Neural cell (in vitro differentiated cells): ENCODE measurements around the gene NASP. TPM values are rescaled to one million over a fixed set of nuclear protein-coding genes. Genes with fewer than 3 reads are reported as not detected.
A peak's percentile ranks its signal among the peaks of the same experiment; 100 is the strongest.

ENCODE experiments used
- H2AFZ ChIP-seq: fragments of 200-600, 300-800 bp; sonication (generic), shearing (Covaris generic); 2 replicates; pipeline ENCODE4 v1.6.0; 2014; ENCODE audit warnings: low read depth, mild to moderate bottlenecking, antibody characterized with exemption, low read length, moderate library complexity
- H3F3A ChIP-seq: fragments of 200-600 bp; shearing (Covaris generic); 2 replicates; pipeline ENCODE4 v1.6.1; 2016; ENCODE audit warnings: mild to moderate bottlenecking, moderate library complexity, mixed read lengths, antibody characterized with exemption, low read length; ENCODE audit not compliant: insufficient read depth, poor library complexity, severe bottlenecking
- H3K27ac ChIP-seq: fragments of 200-600, 300-800 bp; sonication (generic), shearing (Covaris generic); 2 replicates; pipeline ENCODE4 v1.5.1; 2014; ENCODE audit warnings: mild to moderate bottlenecking, low read length, moderate library complexity
- H3K27me3 ChIP-seq: fragments of 300-800, 200-600 bp; sonication (generic), shearing (Covaris generic); 2 replicates; pipeline ENCODE4 v1.6.0; 2014; ENCODE audit warnings: mild to moderate bottlenecking, low read depth, low read length, moderate library complexity; ENCODE audit not compliant: insufficient read depth
- H3K36me3 ChIP-seq: fragments of 300-800, 200-600 bp; sonication (generic), shearing (Covaris generic); 2 replicates; pipeline ENCODE4 v1.5.1; 2014; ENCODE audit warnings: mild to moderate bottlenecking, antibody characterized with exemption, low read length, moderate library complexity; ENCODE audit not compliant: insufficient read depth
- H3K4me2 ChIP-seq: fragments of 300-800, 200-600 bp; sonication (generic), shearing (Covaris generic); 2 replicates; pipeline ENCODE4 v1.6.0; 2014; ENCODE audit warnings: mild to moderate bottlenecking, low read length
- H3K4me3 ChIP-seq: fragments of 300-800, 200-600 bp; sonication (generic), shearing (Covaris generic); 2 replicates; pipeline ENCODE4 v1.5.1; 2014; ENCODE audit warnings: mild to moderate bottlenecking, low read length, moderate library complexity
- H3K79me2 ChIP-seq: fragments of 200-600 bp; shearing (Covaris generic); replicated peaks from 2 replicates; pipeline ENCODE4 v1.6.0; 2014; ENCODE audit warnings: mild to moderate bottlenecking, low read length, moderate library complexity; ENCODE audit not compliant: insufficient read depth
- H3K9ac ChIP-seq: fragments of 300-800, 200-600 bp; sonication (generic), shearing (Covaris generic); 2 replicates; pipeline ENCODE4 v1.6.1; 2016; ENCODE audit warnings: mild to moderate bottlenecking, low read length, mixed read lengths
- H3K9me2 ChIP-seq: fragments of 200-600 bp; shearing (Covaris generic); 2 replicates; pipeline ENCODE4 v1.6.1; 2016; ENCODE audit warnings: mild to moderate bottlenecking, low read length, mixed read lengths; ENCODE audit not compliant: insufficient read depth
- H3K9me3 ChIP-seq: fragments of 200-600, 300-800 bp; sonication (generic), shearing (Covaris generic); 2 replicates; pipeline ENCODE4 v1.6.1; 2016; ENCODE audit warnings: mild to moderate bottlenecking, mixed run types, low read length, moderate library complexity, mixed read lengths
- H4K20me1 ChIP-seq: fragments of 200-600 bp; shearing (Covaris generic); 2 replicates; pipeline ENCODE4 v1.6.1; 2016; ENCODE audit warnings: mild to moderate bottlenecking, mixed run types; ENCODE audit not compliant: insufficient read depth
- CTCF ChIP-seq: fragments of 450-650 bp; IDR thresholded peaks from 2 replicates; pipeline ENCODE4 v1.5.1; 2014; ENCODE audit warnings: antibody characterized with exemption, mild to moderate bottlenecking, moderate library complexity; ENCODE audit not compliant: poor library complexity, severe bottlenecking
- EP300 ChIP-seq: fragments of 450-650 bp; conservative IDR thresholded peaks from 2 replicates; pipeline ENCODE4 v1.6.1; 2014; ENCODE audit warnings: antibody characterized with exemption, mild to moderate bottlenecking, moderate library complexity; ENCODE audit not compliant: poor library complexity, severe bottlenecking
- EZH2 ChIP-seq: fragments of 200-600, 300-800 bp; shearing (Covaris generic), sonication (generic); IDR thresholded peaks from 2 replicates; pipeline ENCODE4 v1.6.1; 2014; ENCODE audit warnings: antibody characterized with exemption, low read length, borderline replicate concordance, mild to moderate bottlenecking; ENCODE audit not compliant: insufficient read depth, poor library complexity, severe bottlenecking
- MXI1 ChIP-seq: fragments of 450-650 bp; conservative IDR thresholded peaks from 2 replicates; pipeline ENCODE4 v1.6.1; 2014; ENCODE audit warnings: antibody characterized with exemption, mild to moderate bottlenecking; ENCODE audit not compliant: poor library complexity, severe bottlenecking
- POLR2AphosphoS5 ChIP-seq: IDR thresholded peaks from 2 replicates; pipeline ENCODE4 v1.6.1; 2012
- RAD21 ChIP-seq: fragments of 450-650 bp; conservative IDR thresholded peaks from 2 replicates; pipeline ENCODE4 v1.6.1; 2014; ENCODE audit warnings: antibody characterized with exemption, mild to moderate bottlenecking, moderate library complexity
- REST ChIP-seq: IDR thresholded peaks from 2 replicates; pipeline ENCODE4 v1.6.1; 2012; ENCODE audit warnings: borderline replicate concordance
- SMC3 ChIP-seq: fragments of 450-650 bp; conservative IDR thresholded peaks from 2 replicates; pipeline ENCODE4 v1.6.1; 2014; ENCODE audit warnings: antibody characterized with exemption, mild to moderate bottlenecking, moderate library complexity; ENCODE audit not compliant: poor library complexity
- TAF1 ChIP-seq: IDR thresholded peaks from 2 replicates; pipeline ENCODE4 v1.6.1; 2012; ENCODE audit warnings: low read depth
- polyA plus RNA-seq: library from polyadenylated mRNA; depleted of rRNA; stranded (reverse); fragments of >200 nt; gene quantifications from 2 replicates; pipeline ENCODE4 v1.2.3, GENCODE V29; 2014

Gene NASP
- polyA plus RNA-seq, 1 donor from 2014 or later: 177 TPM

- no peak overlapping the region for H3K4me2 ChIP-seq
Observed at GRCh38 chr1:45644661-45645060, 60.8 kb downstream of the NASP start.

GRCh38 chr1:45647248-45648021 lies 63.6 kb downstream of the NASP start:
- H3K9ac ChIP-seq: no peak overlapping the region
- H3K27me3 ChIP-seq: no peaks in the 10 kb centered on the region
- no peaks in the 10 kb centered on the region for H3K36me3 ChIP-seq
- no peaks in the 10 kb centered on the region for H3K9me2 ChIP-seq
- no peaks in the 10 kb centered on the region for H4K20me1 ChIP-seq
- TF ChIP-seq EP300 (peak; percentile 18), EZH2 (no peak)
- H3F3A ChIP-seq: no peaks in the 10 kb centered on the region
- H3K27ac ChIP-seq: no peak overlapping the region
- H3K79me2 ChIP-seq: peaks cover 5% of the 10 kb centered on the region
- no peak overlapping the region for H3K4me3 ChIP-seq
- H3K9me3 ChIP-seq: no peaks in the 10 kb centered on the region
- H2AFZ ChIP-seq: no peak overlapping the region
- H3K4me2 ChIP-seq: no peak overlapping the region

More at GRCh38 chr1:45644661-45645060, 60.8 kb downstream of the NASP start:
- no peaks in the 10 kb centered on the region for H3K27me3 ChIP-seq
- H3K9me2 ChIP-seq: no peaks in the 10 kb centered on the region
- no peaks in the 10 kb centered on the region for H3K36me3 ChIP-seq
- TF ChIP-seq EP300: no peak
- TF ChIP-seq MXI1: no peak
- no peak for TF ChIP-seq CTCF
- TF ChIP-seq RAD21: no peak
- TF ChIP-seq EZH2: no peak
- H4K20me1 ChIP-seq: no peaks in the 10 kb centered on the region
- no peaks in the 10 kb centered on the region for H3F3A ChIP-seq
- no peak overlapping the region for H2AFZ ChIP-seq
- no peaks in the 10 kb centered on the region for H3K9me3 ChIP-seq
- H3K27ac ChIP-seq: no peak overlapping the region
- H3K9ac ChIP-seq: no peak overlapping the region
- H3K79me2 ChIP-seq: no peaks in the 10 kb centered on the region
- no peak overlapping the region for H3K4me3 ChIP-seq

- peaks cover 5% of the 10 kb centered on the region for H3K79me2 ChIP-seq
- no peaks in the 10 kb centered on the region for H4K20me1 ChIP-seq
Observed at GRCh38 chr1:45654540-45655280, 70.9 kb downstream of the NASP start.

More at GRCh38 chr1:45654540-45655280, 70.9 kb downstream of the NASP start:
- Histone ChIP-seq H3K9ac (no peak overlapping the region), H3F3A (no peaks in the 10 kb centered on the region), H3K4me3 (no peak overlapping the region), H3K36me3 (peaks cover 12% of the 10 kb centered on the region), H3K27me3 (no peaks in the 10 kb centered on the region), H3K27ac (no peak overlapping the region), H3K9me2 (no peaks in the 10 kb centered on the region), H3K4me2 (no peak overlapping the region), H3K9me3 (no peaks in the 10 kb centered on the region), H2AFZ (no peak overlapping the region)
- TF ChIP-seq TAF1 (no peak), EP300 (no peak), SMC3 (no peak), POLR2AphosphoS5 (no peak), REST (no peak), CTCF (no peak), MXI1 (no peak), RAD21 (no peak), EZH2 (no peak)
